Duodenal mucosa (tissue), 2 donors: ENCODE data around the gene ZNF224.

Source experiments
- H3K27ac ChIP-seq: one replicate; pipeline ENCODE4 v1.7.0; 2013; ENCODE audit warnings: low read depth, low read length
- H3K27me3 ChIP-seq, 2 donors: one replicate each; pipeline ENCODE4 v1.7.0; 2013; ENCODE audit warnings: low read length in 2 of 2, control low read depth in 1 of 2; ENCODE audit not compliant: insufficient read depth in 2 of 2, control insufficient read depth in 1 of 2
- H3K36me3 ChIP-seq, 2 donors: one replicate each; pipeline ENCODE4 v1.7.0; 2013; ENCODE audit warnings: low read length in 2 of 2, control low read depth in 1 of 2; ENCODE audit not compliant: insufficient read depth in 2 of 2, control insufficient read depth in 1 of 2
- H3K4me1 ChIP-seq, 2 donors: one replicate each; pipeline ENCODE4 v1.7.0; 2013; ENCODE audit warnings: low read length in 2 of 2, control low read depth in 1 of 2; ENCODE audit not compliant: insufficient read depth in 2 of 2, control insufficient read depth in 1 of 2
- H3K4me3 ChIP-seq, 2 donors: one replicate each; pipeline ENCODE4 v1.7.0; 2013; ENCODE audit warnings: low read length in 2 of 2, low read depth in 1 of 2
- H3K9ac ChIP-seq, 2 donors: one replicate each; pipeline ENCODE4 v1.7.0; 2013; ENCODE audit warnings: low read length in 2 of 2, low read depth in 1 of 2
- H3K9me3 ChIP-seq, 2 donors: one replicate each; pipeline ENCODE4 v1.7.0; 2013; ENCODE audit warnings: low read length in 2 of 2, control low read depth in 1 of 2; ENCODE audit not compliant: control insufficient read depth in 1 of 2

ZNF224 gene

GRCh38 chr19:44072543-44073401 is 21.4 kb upstream of the ZNF224 start:
- peaks cover 3 to 7% of the 10 kb centered on the region in 2 donors for H3K9me3 ChIP-seq
- no peak overlapping the region for H3K27ac ChIP-seq
- peaks cover 0 to 3% of the 10 kb centered on the region in 2 donors for H3K36me3 ChIP-seq
- H3K4me3 ChIP-seq, result peak overlapping the region; percentile 95 to 98
- H3K27me3 ChIP-seq, result no peaks in the 10 kb centered on the region
- H3K9ac ChIP-seq, result peak overlapping the region; percentile 78 to 82
- H3K4me1 ChIP-seq, result peaks cover 10 to 13% of the 10 kb centered on the region in 2 donors

- peaks cover 0 to 12% of the 10 kb centered on the region in 2 donors for H3K36me3 ChIP-seq
- peaks cover 9 to 11% of the 10 kb centered on the region in 2 donors for H3K4me1 ChIP-seq
- no peak overlapping the region for H3K9ac ChIP-seq
- no peaks in the 10 kb centered on the region for H3K9me3 ChIP-seq
- H3K27me3 ChIP-seq, result no peaks in the 10 kb centered on the region
- H3K27ac ChIP-seq, result no peak overlapping the region
- H3K4me3 ChIP-seq, result no peak overlapping the region
These were observed 17.8 kb upstream of the ZNF224 start for GRCh38 chr19:44076325-44076724.

- Histone ChIP-seq H3K4me1 (peaks cover 0 to 4% of the 10 kb centered on the region in 2 donors), H3K36me3 (no peaks in the 10 kb centered on the region), H3K9me3 (no peaks in the 10 kb centered on the region), H3K27me3 (no peaks in the 10 kb centered on the region), H3K4me3 (no peak overlapping the region), H3K27ac (no peak overlapping the region), H3K9ac (no peak overlapping the region)
These were observed 2.1 kb upstream of the ZNF224 start for GRCh38 chr19:44092108-44092507.

- no peaks in the 10 kb centered on the region for H3K27me3 ChIP-seq
- H3K4me1 ChIP-seq, result peaks cover 0 to 9% of the 10 kb centered on the region in 2 donors
- H3K9me3 ChIP-seq, result peaks cover 47 to 63% of the 10 kb centered on the region in 2 donors
- H3K27ac ChIP-seq, result no peak overlapping the region
- peak overlapping the region; percentile 25 to 52 for H3K4me3 ChIP-seq
- peaks cover 20 to 36% of the 10 kb centered on the region in 2 donors for H3K36me3 ChIP-seq
- no peak overlapping the region for H3K9ac ChIP-seq
These were observed 13.6 kb downstream of the ZNF224 start for GRCh38 chr19:44107751-44108150.

- H3K9ac ChIP-seq, result no peak overlapping the region
- H3K27ac ChIP-seq, result no peak overlapping the region
- H3K36me3 ChIP-seq, result peaks cover 12 to 20% of the 10 kb centered on the region in 2 donors
- no peaks in the 10 kb centered on the region for H3K27me3 ChIP-seq
- H3K4me3 ChIP-seq, result no peak overlapping the region
- peaks cover 42 to 58% of the 10 kb centered on the region in 2 donors for H3K9me3 ChIP-seq
- peaks cover 0 to 17% of the 10 kb centered on the region in 2 donors for H3K4me1 ChIP-seq
These were observed 15.3 kb downstream of the ZNF224 start for GRCh38 chr19:44109458-44109857.

- H3K4me3 ChIP-seq, result peak overlapping the region; percentile 89 to 93
- H3K9me3 ChIP-seq, result peaks cover 27 to 43% of the 10 kb centered on the region in 2 donors
- H3K27me3 ChIP-seq, result no peaks in the 10 kb centered on the region
- peaks cover 0 to 17% of the 10 kb centered on the region in 2 donors for H3K4me1 ChIP-seq
- peaks cover under 1 to 15% of the 10 kb centered on the region in 2 donors for H3K36me3 ChIP-seq
- H3K27ac ChIP-seq, result no peak overlapping the region
- H3K9ac ChIP-seq, result no peak overlapping the region
These were observed 17.8 kb downstream of the ZNF224 start for GRCh38 chr19:44111910-44112463.

GRCh38 chr19:44112802-44113137 is 18.6 kb downstream of the ZNF224 start:
- peaks cover 0 to 16% of the 10 kb centered on the region in 2 donors for H3K36me3 ChIP-seq
- H3K4me1 ChIP-seq, result peaks cover 0 to 17% of the 10 kb centered on the region in 2 donors
- H3K9me3 ChIP-seq, result peaks cover 19 to 35% of the 10 kb centered on the region in 2 donors
- H3K9ac ChIP-seq, result peak overlapping the region; percentile 43 to 48
- H3K27ac ChIP-seq, result no peak overlapping the region
- peak overlapping the region; percentile 89 to 93 for H3K4me3 ChIP-seq
- H3K27me3 ChIP-seq, result no peaks in the 10 kb centered on the region

GRCh38 chr19:44113138-44113783 is 19.1 kb downstream of the ZNF224 start, which contains the start of gene ZNF225:
Gene ZNF225 (plus strand): TSS chr19:44113399. CDS start chr19:44115828, 2,429 bp downstream.
- no peak within 1 kb of the TSS for H3K27ac ChIP-seq
- H3K9me3 ChIP-seq, result peaks cover 14 to 30% of the 10 kb centered on the region in 2 donors
- no peaks in the 10 kb centered on the region for H3K27me3 ChIP-seq
- peaks cover 3 to 20% of the 10 kb centered on the region in 2 donors for H3K36me3 ChIP-seq
- peaks cover 0 to 17% of the 10 kb centered on the region in 2 donors for H3K4me1 ChIP-seq
- H3K9ac ChIP-seq, result peak within 1 kb of the TSS; percentile 72 to 77
- peak within 1 kb of the TSS; percentile 89 to 93 for H3K4me3 ChIP-seq

- peak overlapping the region; percentile 72 to 77 for H3K9ac ChIP-seq
- no peak overlapping the region for H3K27ac ChIP-seq
These were observed 19.7 kb downstream of the ZNF224 start for GRCh38 chr19:44113784-44114390.

More at GRCh38 chr19:44113784-44114390, 19.7 kb downstream of the ZNF224 start:
- H3K4me1 ChIP-seq, result peaks cover 0 to 17% of the 10 kb centered on the region in 2 donors
- peaks cover 12 to 27% of the 10 kb centered on the region in 2 donors for H3K9me3 ChIP-seq
- H3K4me3 ChIP-seq, result peak overlapping the region; percentile 89 to 93
- H3K36me3 ChIP-seq, result peaks cover 4 to 24% of the 10 kb centered on the region in 2 donors
- H3K27me3 ChIP-seq, result no peaks in the 10 kb centered on the region
